ENCODE measurements around the gene GALNT11.

DNA sequence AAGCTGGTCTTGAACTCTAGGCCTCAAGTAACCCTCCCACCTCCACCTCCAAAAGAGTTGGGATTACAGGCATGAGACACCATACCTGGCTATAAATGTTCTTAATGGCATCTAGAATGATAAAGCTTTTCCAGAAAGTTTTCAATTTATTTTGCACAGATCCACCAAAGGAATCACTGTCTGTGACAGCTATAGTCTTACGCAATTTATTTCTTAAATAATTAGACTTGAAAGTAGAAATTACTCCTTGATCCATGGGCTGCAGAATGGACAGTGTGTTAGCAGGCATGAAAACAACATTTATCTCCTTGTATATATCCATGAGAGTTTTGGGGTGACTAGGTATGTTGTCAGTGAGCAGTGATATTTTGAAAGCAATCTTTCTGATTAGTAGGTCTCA, 33.8 kb downstream of the GALNT11 start:
- TF ChIP-seq, protein P1, sequence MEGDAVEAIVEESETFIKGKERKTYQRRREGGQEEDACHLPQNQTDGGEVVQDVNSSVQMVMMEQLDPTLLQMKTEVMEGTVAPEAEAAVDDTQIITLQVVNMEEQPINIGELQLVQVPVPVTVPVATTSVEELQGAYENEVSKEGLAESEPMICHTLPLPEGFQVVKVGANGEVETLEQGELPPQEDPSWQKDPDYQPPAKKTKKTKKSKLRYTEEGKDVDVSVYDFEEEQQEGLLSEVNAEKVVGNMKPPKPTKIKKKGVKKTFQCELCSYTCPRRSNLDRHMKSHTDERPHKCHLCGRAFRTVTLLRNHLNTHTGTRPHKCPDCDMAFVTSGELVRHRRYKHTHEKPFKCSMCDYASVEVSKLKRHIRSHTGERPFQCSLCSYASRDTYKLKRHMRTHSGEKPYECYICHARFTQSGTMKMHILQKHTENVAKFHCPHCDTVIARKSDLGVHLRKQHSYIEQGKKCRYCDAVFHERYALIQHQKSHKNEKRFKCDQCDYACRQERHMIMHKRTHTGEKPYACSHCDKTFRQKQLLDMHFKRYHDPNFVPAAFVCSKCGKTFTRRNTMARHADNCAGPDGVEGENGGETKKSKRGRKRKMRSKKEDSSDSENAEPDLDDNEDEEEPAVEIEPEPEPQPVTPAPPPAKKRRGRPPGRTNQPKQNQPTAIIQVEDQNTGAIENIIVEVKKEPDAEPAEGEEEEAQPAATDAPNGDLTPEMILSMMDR (IDR thresholded peaks at IDR 0.05) = no peak
- TF ChIP-seq POLR2A (IDR thresholded peaks at IDR 0.05) = no peak

All from thyroid gland (tissue), 4 donors.